WTC11 (cell line): ENCODE data around the gene TMEM167A. TPM values are rescaled to one million over a fixed set of nuclear protein-coding genes. Genes with fewer than 3 reads are reported as not detected.

Experiments used
- ATAC-seq: fragments of 200-7000 bp; cut with Tn5 transposase; 2 replicates; pipeline ENCODE4 v1.10.0; 2021; ENCODE audit warnings: mild to moderate bottlenecking, moderate library complexity
- CTCF ChIA-PET: fragments of 300-600 bp; sonication (Branson Sonifier 250); formaldehyde crosslinking; loops from one replicate; lab custom pipeline; 2021; ENCODE audit warnings: antibody characterized with exemption; lab: Charles Lee
- POLR2A ChIA-PET: fragments of 350-600 bp; sonication (Branson Sonifier 250); formaldehyde crosslinking; loops from one replicate; lab custom pipeline; 2021; ENCODE audit warnings: antibody characterized with exemption; lab: Charles Lee
- DNase-seq: peaks from one replicate; pipeline ENCODE4 v3.0.0; 2021; ENCODE audit warnings: low spot score
- H3K27ac Mint-ChIP-seq: 2 replicates; pipeline ENCODE4 v1.8.0; 2021; ENCODE audit warnings: mixed read lengths
- H3K27me3 Mint-ChIP-seq: 2 replicates; pipeline ENCODE4 v1.8.0; 2021; ENCODE audit warnings: low read depth, mild to moderate bottlenecking, moderate library complexity, mixed read lengths
- H3K36me3 Mint-ChIP-seq: 2 replicates; pipeline ENCODE4 v1.8.0; 2021; ENCODE audit warnings: mixed read lengths
- H3K4me1 Mint-ChIP-seq: 2 replicates; pipeline ENCODE4 v1.8.0; 2022; ENCODE audit warnings: mixed read lengths
- H3K4me3 Mint-ChIP-seq: 2 replicates; pipeline ENCODE4 v1.8.0; 2021; ENCODE audit warnings: mild to moderate bottlenecking, moderate library complexity, mixed read lengths
- H3K9me3 Mint-ChIP-seq: 2 replicates; pipeline ENCODE4 v1.8.0; 2021; ENCODE audit warnings: mixed read lengths
- CDX4 ChIP-seq: fragments of 250-450 bp; sonication (Bioruptor Pico); IDR thresholded peaks from 2 replicates; pipeline ENCODE4 v1.9.0; 2021; ENCODE audit warnings: moderate library complexity, mild to moderate bottlenecking, inconsistent platforms, borderline replicate concordance
- CREM ChIP-seq: sonication (generic); formaldehyde crosslinking; IDR thresholded peaks from 2 replicates; pipeline ENCODE4 v1.8.1; 2022; ENCODE audit warnings: mild to moderate bottlenecking, missing genetic modification reagents, moderate library complexity
- E2F1 ChIP-seq: sonication (generic); formaldehyde crosslinking; IDR thresholded peaks from 2 replicates; pipeline ENCODE4 v1.8.0; 2022; ENCODE audit warnings: mild to moderate bottlenecking, missing genetic modification reagents
- ELF4 ChIP-seq: sonication (generic); formaldehyde crosslinking; IDR thresholded peaks from 2 replicates; pipeline ENCODE4 v1.8.1; 2022; ENCODE audit warnings: low read depth, mild to moderate bottlenecking, moderate library complexity, missing genetic modification reagents
- ERG ChIP-seq: fragments of 250-450 bp; sonication (Bioruptor Pico); IDR thresholded peaks from 2 replicates; pipeline ENCODE4 v1.8.0; 2021; ENCODE audit warnings: mild to moderate bottlenecking
- ESRRA ChIP-seq: sonication (generic); formaldehyde crosslinking; IDR thresholded peaks from 2 replicates; pipeline ENCODE4 v1.8.1; 2022; ENCODE audit warnings: mild to moderate bottlenecking, missing genetic modification reagents, borderline replicate concordance
- ETV6 ChIP-seq: sonication (generic); formaldehyde crosslinking; IDR thresholded peaks from 2 replicates; pipeline ENCODE4 v1.8.1; 2022; ENCODE audit warnings: mild to moderate bottlenecking, missing genetic modification reagents
- FOXP1 ChIP-seq: sonication (generic); formaldehyde crosslinking; IDR thresholded peaks from 2 replicates; pipeline ENCODE4 v1.8.0; 2022; ENCODE audit warnings: missing genetic modification reagents, mild to moderate bottlenecking, moderate library complexity, borderline replicate concordance
- GABPB1 ChIP-seq: sonication (generic); formaldehyde crosslinking; IDR thresholded peaks from 2 replicates; pipeline ENCODE4 v1.8.1; 2023; ENCODE audit warnings: mild to moderate bottlenecking, missing genetic modification reagents
- JAZF1 ChIP-seq: fragments of 250-450 bp; sonication (Bioruptor Pico); IDR thresholded peaks from 2 replicates; pipeline ENCODE4 v1.9.0; 2021; ENCODE audit warnings: moderate library complexity, mild to moderate bottlenecking, inconsistent platforms
- KAT7 ChIP-seq: sonication (generic); formaldehyde crosslinking; IDR thresholded peaks from 2 replicates; pipeline ENCODE4 v1.8.1; 2023; ENCODE audit warnings: missing genetic modification reagents, mild to moderate bottlenecking, borderline replicate concordance
- MAX ChIP-seq: sonication (generic); formaldehyde crosslinking; IDR thresholded peaks from 2 replicates; pipeline ENCODE4 v1.8.0; 2022; ENCODE audit warnings: mild to moderate bottlenecking, missing genetic modification reagents
- MYBL2 ChIP-seq: sonication (generic); formaldehyde crosslinking; IDR thresholded peaks from 2 replicates; pipeline ENCODE4 v1.8.1; 2023; ENCODE audit warnings: mild to moderate bottlenecking, moderate library complexity, missing genetic modification reagents
- NFATC4 ChIP-seq: fragments of 250-450 bp; sonication (Bioruptor Pico); IDR thresholded peaks from 2 replicates; pipeline ENCODE4 v1.9.0; 2021; ENCODE audit warnings: mild to moderate bottlenecking
- NR3C1 ChIP-seq: sonication (generic); formaldehyde crosslinking; conservative IDR thresholded peaks from 2 replicates; pipeline ENCODE4 v1.8.1; 2023; ENCODE audit warnings: low read depth, mild to moderate bottlenecking, missing genetic modification reagents
- ZNF416 ChIP-seq: fragments of 250-450 bp; sonication (Bioruptor Pico); IDR thresholded peaks from 2 replicates; pipeline ENCODE4 v1.9.0; 2021; ENCODE audit warnings: mild to moderate bottlenecking, inconsistent platforms
- total RNA-seq: library from RNA; stranded (reverse); gene quantifications from 3 replicates; pipeline ENCODE4 v1.2.3, GENCODE V29; 2021
- TF ChIP-seq, protein P1 (sequence below): sonication (generic); formaldehyde crosslinking; IDR thresholded peaks from 2 replicates; pipeline ENCODE4 v1.8.1; 2022; ENCODE audit warnings: mild to moderate bottlenecking, missing genetic modification reagents, moderate library complexity, borderline replicate concordance
- TF ChIP-seq, protein P2 (sequence below): sonication (generic); formaldehyde crosslinking; IDR thresholded peaks from 2 replicates; pipeline ENCODE4 v1.8.1; 2022; ENCODE audit warnings: low read depth, missing genetic modification reagents, borderline replicate concordance
- TF ChIP-seq, protein P3 (sequence below): sonication (generic); formaldehyde crosslinking; IDR thresholded peaks from 2 replicates; pipeline ENCODE4 v1.8.0; 2023; ENCODE audit warnings: mild to moderate bottlenecking, missing genetic modification reagents
- TF ChIP-seq, protein P4 (sequence below): sonication (generic); formaldehyde crosslinking; IDR thresholded peaks from 2 replicates; pipeline ENCODE4 v1.8.1; 2023; ENCODE audit warnings: mild to moderate bottlenecking, missing genetic modification reagents, borderline replicate concordance
- TF ChIP-seq, protein P5 (sequence below): fragments of 250-450 bp; sonication (Bioruptor Pico); IDR thresholded peaks from 2 replicates; pipeline ENCODE4 v1.9.0; 2021; ENCODE audit warnings: mild to moderate bottlenecking
- TF ChIP-seq, protein P6 (sequence below): sonication (generic); formaldehyde crosslinking; IDR thresholded peaks from 2 replicates; pipeline ENCODE4 v1.8.1; 2023; ENCODE audit warnings: mild to moderate bottlenecking, missing genetic modification reagents, moderate library complexity

The TMEM167A gene
- total RNA-seq, 1 experiment from 2014 or later, result 165 TPM

GRCh38 chr5:83093692-83094091 is 16.5 kb upstream of the TMEM167A start (continued):
- no peak for TF ChIP-seq NFATC4 (CRISPR knock-in tag)
- TF ChIP-seq MAX (CRISPR knock-in tag), result no peak
- no peak for TF ChIP-seq ZNF416 (CRISPR knock-in tag)
- TF ChIP-seq CREM (CRISPR knock-in tag), result no peak
- TF ChIP-seq, protein P1, sequence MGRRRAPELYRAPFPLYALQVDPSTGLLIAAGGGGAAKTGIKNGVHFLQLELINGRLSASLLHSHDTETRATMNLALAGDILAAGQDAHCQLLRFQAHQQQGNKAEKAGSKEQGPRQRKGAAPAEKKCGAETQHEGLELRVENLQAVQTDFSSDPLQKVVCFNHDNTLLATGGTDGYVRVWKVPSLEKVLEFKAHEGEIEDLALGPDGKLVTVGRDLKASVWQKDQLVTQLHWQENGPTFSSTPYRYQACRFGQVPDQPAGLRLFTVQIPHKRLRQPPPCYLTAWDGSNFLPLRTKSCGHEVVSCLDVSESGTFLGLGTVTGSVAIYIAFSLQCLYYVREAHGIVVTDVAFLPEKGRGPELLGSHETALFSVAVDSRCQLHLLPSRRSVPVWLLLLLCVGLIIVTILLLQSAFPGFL, result no peak
- TF ChIP-seq JAZF1 (CRISPR knock-in tag), result no peak
- no peak for TF ChIP-seq NR3C1 (CRISPR knock-in tag)

- DNase-seq, result no peak
- Mint-ChIP-seq H3K27me3 (0 out of 2 replicates have a peak, but pooled peaks cover 2% of the 10 kb centered on the region), H3K36me3 (peaks cover 55% of the 10 kb centered on the region), H3K4me3 (no peak overlapping the region), H3K4me1 (peaks cover under 1% of the 10 kb centered on the region; the same call in 1 of the 2 replicates), H3K9me3 (peaks cover 51% of the 10 kb centered on the region), H3K27ac (no peak overlapping the region)
- ATAC-seq, result no peak
- POLR2A ChIA-PET, result no interaction called here
- CTCF ChIA-PET, result no interaction called here
- no peak for TF ChIP-seq KAT7 (CRISPR knock-in tag)
- TF ChIP-seq ERG, result no peak
- TF ChIP-seq GABPB1, result no peak
- TF ChIP-seq ELF4, result no peak
- TF ChIP-seq, protein P2, sequence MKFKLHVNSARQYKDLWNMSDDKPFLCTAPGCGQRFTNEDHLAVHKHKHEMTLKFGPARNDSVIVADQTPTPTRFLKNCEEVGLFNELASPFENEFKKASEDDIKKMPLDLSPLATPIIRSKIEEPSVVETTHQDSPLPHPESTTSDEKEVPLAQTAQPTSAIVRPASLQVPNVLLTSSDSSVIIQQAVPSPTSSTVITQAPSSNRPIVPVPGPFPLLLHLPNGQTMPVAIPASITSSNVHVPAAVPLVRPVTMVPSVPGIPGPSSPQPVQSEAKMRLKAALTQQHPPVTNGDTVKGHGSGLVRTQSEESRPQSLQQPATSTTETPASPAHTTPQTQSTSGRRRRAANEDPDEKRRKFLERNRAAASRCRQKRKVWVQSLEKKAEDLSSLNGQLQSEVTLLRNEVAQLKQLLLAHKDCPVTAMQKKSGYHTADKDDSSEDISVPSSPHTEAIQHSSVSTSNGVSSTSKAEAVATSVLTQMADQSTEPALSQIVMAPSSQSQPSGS, result no peak
- TF ChIP-seq, protein P3, sequence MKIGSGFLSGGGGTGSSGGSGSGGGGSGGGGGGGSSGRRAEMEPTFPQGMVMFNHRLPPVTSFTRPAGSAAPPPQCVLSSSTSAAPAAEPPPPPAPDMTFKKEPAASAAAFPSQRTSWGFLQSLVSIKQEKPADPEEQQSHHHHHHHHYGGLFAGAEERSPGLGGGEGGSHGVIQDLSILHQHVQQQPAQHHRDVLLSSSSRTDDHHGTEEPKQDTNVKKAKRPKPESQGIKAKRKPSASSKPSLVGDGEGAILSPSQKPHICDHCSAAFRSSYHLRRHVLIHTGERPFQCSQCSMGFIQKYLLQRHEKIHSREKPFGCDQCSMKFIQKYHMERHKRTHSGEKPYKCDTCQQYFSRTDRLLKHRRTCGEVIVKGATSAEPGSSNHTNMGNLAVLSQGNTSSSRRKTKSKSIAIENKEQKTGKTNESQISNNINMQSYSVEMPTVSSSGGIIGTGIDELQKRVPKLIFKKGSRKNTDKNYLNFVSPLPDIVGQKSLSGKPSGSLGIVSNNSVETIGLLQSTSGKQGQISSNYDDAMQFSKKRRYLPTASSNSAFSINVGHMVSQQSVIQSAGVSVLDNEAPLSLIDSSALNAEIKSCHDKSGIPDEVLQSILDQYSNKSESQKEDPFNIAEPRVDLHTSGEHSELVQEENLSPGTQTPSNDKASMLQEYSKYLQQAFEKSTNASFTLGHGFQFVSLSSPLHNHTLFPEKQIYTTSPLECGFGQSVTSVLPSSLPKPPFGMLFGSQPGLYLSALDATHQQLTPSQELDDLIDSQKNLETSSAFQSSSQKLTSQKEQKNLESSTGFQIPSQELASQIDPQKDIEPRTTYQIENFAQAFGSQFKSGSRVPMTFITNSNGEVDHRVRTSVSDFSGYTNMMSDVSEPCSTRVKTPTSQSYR (CRISPR knock-in tag), result no peak
- TF ChIP-seq FOXP1 (CRISPR knock-in tag), result no peak
- TF ChIP-seq, protein P4, sequence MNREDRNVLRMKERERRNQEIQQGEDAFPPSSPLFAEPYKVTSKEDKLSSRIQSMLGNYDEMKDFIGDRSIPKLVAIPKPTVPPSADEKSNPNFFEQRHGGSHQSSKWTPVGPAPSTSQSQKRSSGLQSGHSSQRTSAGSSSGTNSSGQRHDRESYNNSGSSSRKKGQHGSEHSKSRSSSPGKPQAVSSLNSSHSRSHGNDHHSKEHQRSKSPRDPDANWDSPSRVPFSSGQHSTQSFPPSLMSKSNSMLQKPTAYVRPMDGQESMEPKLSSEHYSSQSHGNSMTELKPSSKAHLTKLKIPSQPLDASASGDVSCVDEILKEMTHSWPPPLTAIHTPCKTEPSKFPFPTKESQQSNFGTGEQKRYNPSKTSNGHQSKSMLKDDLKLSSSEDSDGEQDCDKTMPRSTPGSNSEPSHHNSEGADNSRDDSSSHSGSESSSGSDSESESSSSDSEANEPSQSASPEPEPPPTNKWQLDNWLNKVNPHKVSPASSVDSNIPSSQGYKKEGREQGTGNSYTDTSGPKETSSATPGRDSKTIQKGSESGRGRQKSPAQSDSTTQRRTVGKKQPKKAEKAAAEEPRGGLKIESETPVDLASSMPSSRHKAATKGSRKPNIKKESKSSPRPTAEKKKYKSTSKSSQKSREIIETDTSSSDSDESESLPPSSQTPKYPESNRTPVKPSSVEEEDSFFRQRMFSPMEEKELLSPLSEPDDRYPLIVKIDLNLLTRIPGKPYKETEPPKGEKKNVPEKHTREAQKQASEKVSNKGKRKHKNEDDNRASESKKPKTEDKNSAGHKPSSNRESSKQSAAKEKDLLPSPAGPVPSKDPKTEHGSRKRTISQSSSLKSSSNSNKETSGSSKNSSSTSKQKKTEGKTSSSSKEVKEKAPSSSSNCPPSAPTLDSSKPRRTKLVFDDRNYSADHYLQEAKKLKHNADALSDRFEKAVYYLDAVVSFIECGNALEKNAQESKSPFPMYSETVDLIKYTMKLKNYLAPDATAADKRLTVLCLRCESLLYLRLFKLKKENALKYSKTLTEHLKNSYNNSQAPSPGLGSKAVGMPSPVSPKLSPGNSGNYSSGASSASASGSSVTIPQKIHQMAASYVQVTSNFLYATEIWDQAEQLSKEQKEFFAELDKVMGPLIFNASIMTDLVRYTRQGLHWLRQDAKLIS (CRISPR knock-in tag), result no peak
- TF ChIP-seq, protein P5, sequence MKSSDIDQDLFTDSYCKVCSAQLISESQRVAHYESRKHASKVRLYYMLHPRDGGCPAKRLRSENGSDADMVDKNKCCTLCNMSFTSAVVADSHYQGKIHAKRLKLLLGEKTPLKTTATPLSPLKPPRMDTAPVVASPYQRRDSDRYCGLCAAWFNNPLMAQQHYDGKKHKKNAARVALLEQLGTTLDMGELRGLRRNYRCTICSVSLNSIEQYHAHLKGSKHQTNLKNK (CRISPR knock-in tag), result no peak
- no peak for TF ChIP-seq CDX4 (CRISPR knock-in tag)
- TF ChIP-seq MYBL2 (CRISPR knock-in tag), result no peak
- TF ChIP-seq, protein P6, sequence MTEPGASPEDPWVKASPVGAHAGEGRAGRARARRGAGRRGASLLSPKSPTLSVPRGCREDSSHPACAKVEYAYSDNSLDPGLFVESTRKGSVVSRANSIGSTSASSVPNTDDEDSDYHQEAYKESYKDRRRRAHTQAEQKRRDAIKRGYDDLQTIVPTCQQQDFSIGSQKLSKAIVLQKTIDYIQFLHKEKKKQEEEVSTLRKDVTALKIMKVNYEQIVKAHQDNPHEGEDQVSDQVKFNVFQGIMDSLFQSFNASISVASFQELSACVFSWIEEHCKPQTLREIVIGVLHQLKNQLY (CRISPR knock-in tag), result no peak
- no peak for TF ChIP-seq ETV6 (CRISPR knock-in tag)
- TF ChIP-seq E2F1 (CRISPR knock-in tag), result no peak
- no peak for TF ChIP-seq ESRRA (CRISPR knock-in tag)
Measured at GRCh38 chr5:83092619-83093018, 15.4 kb upstream of the TMEM167A start.
